ENCODE data around the gene CLSTN3. TPM values are rescaled to one million over a fixed set of nuclear protein-coding genes. Genes with fewer than 3 reads are reported as not detected.

The CLSTN3 gene
- total and polyA plus RNA-seq, 10 of the 15 experiments (the other 5 are each of a cell fraction or from before 2014, with no cell fraction given), result 0.09 to 35.9 (median 11.3) TPM

DNA sequence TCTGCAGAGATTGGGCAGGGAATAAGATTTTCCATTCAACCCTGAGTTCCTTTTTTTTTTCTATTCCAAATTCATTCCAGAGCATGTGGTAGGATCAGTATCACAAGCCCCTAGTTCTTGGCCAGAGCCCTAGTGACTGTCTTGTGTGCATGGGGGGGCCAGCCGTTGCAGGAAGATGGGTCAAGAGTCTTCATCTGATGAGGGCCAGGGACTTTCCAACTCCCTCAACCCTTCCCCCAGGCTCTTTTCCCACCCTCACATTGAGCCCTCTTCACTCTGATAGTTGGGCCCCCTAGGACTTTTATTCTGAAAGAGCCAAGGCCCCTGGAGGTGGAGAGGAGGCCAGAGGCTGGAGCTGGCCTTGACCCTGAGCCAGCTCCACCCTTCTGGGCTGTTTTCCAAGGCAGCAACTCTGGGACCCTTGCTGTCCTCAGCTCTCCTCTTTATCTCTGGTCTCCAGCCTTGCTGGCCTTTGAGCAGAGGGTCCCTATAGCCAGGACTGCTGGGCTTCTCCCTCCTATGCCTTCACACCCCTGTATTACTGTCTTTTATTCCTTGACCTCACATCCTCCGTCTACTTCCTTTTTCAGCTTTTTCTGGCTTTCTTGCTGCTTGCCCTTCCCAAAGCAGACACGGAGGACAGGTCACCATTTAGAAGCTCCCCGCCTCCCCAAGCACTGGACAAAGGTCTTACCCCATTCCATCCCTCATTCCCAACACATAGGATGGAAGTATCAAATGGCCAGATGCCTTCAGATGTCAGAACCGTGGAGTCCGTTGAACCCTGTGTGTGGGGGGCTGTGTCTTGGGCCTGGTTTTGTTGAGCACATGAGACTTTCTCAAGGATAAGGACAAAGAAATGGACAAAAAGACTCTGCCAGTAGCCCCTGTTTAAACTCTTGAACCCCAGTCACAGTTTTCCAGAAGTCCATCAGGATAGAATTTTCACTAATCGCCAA lies 7.1 kb upstream of the CLSTN3 start:
- intact Hi-C loops (cut with micrococcal nuclease; ENCODE audit: unreplicated experiment) (no loop called here), in situ Hi-C loops (cut with MboI) (no loop called here)
- no peaks in the 10 kb centered on the region for H4K20me1 ChIP-seq (ENCODE audit: control insufficient read depth, insufficient read depth)
- BruUV-seq (replicated peaks), result no TSS peak
- TF ChIP-seq MTA3 (IDR thresholded peaks at IDR 0.05; ENCODE audit: borderline replicate concordance, low read length) (no peak), SIN3A (IDR thresholded peaks at IDR 0.05; ENCODE audit: low read depth, low read length) (no peak), CBX3 (IDR thresholded peaks at IDR 0.05; ENCODE audit: borderline replicate concordance, low read depth) (no peak), LARP7 (IDR thresholded peaks at IDR 0.05) (no peak), MEF2B (IDR thresholded peaks at IDR 0.05; ENCODE audit: partially characterized antibody, poor library complexity, severe bottlenecking) (no peak), ZSCAN29 (IDR thresholded peaks at IDR 0.05) (no peak), E2F8 (IDR thresholded peaks at IDR 0.05; ENCODE audit: low read depth, partially characterized antibody) (no peak), DPF2 (IDR thresholded peaks at IDR 0.05) (no peak), IKZF1 (conservative IDR thresholded peaks at IDR 0.05) (no peak)
- ChIA-PET SMC1A (ENCODE audit: uncharacterized antibody, unreplicated experiment) (interaction anchor here (1.3 kb wide), 1 partner anchor 71 kb away, joined by 4 read pairs; no protein-coding TSS in a partner anchor), POLR2A (interaction anchor here (0.6 to 1.3 kb wide), 2 partner anchors 10 to 236 kb away, joined by 3 read pairs; no protein-coding TSS in a partner anchor), RAD21 (ENCODE audit: unreplicated experiment) (no interaction called here), CTCF (interaction anchor here (0.9 to 5.1 kb wide), 2 partner anchors 10 to 14 kb away, joined by 3 to 21 read pairs; no protein-coding TSS in a partner anchor)
- H3K9me3 ChIP-seq (replicated peaks; ENCODE audit: control insufficient read depth, insufficient read depth, low read length), result no peaks in the 10 kb centered on the region
- no peaks in the 10 kb centered on the region for H3K79me2 ChIP-seq (ENCODE audit: control insufficient read depth, insufficient read depth, low read length)
- no peaks in the 10 kb centered on the region for H3K27me3 ChIP-seq (replicated peaks in 1 of 2; ENCODE audit: control insufficient read depth in 2 of 2, insufficient read depth in 2 of 2, low read length in 1 of 2)
- ATAC-seq (no peak), DNase-seq (ENCODE audit: low read depth, low spot score) (no peak), FAIRE-seq (no peak)
- H3K4me3 ChIP-seq, result no peak overlapping the region
- H3K4me2 ChIP-seq (ENCODE audit: control insufficient read depth, insufficient read depth), result no peak overlapping the region
- no peak overlapping the region for H3K27ac ChIP-seq (ENCODE audit: control insufficient read depth, insufficient read depth)
- H3K4me1 ChIP-seq (ENCODE audit: control insufficient read depth, insufficient read depth, low read length), result no peaks in the 10 kb centered on the region
- 97% methylated on average over 7 of the region's 7 CpGs for WGBS (ENCODE audit: insufficient coverage, insufficient replicate concordance, low lambda C conversion rate, missing lambda C conversion rate)
- peaks cover 0 to 9% of the 10 kb centered on the region in 2 experiments; a peak in 1 of 4 replicates for H3K36me3 ChIP-seq (ENCODE audit: control insufficient read depth in 2 of 2, insufficient read depth in 2 of 2, low read length in 1 of 2)
- no peak overlapping the region for H2AFZ ChIP-seq (ENCODE audit: control insufficient read depth, low read depth, low read length)
- no peak overlapping the region for H3K9ac ChIP-seq (ENCODE audit: control insufficient read depth, insufficient read depth, low read length)
